HEK293 (cell line): ENCODE results near the gene MAN2A2.

Experiments
- CTCF ChIA-PET: fragments of 350-600 bp; formaldehyde crosslinking; extraction: SDS; loops from one replicate; lab custom pipeline; 2021; ENCODE audit warnings: antibody characterized with exemption; lab: Yijun Ruan, JAX
- POLR2A ChIA-PET: fragments of 300-600 bp; formaldehyde crosslinking; extraction: SDS; loops from one replicate; lab custom pipeline; 2020; ENCODE audit warnings: antibody characterized with exemption, inconsistent platforms; lab: Yijun Ruan, JAX
- H3K27ac ChIP-seq: fragments of 200-500 bp; sonication (Bioruptor generic); 2 replicates; pipeline ENCODE4 v1.5.1; 2014; ENCODE audit warnings: low read depth, low read length, control low read depth, inconsistent platforms; ENCODE audit errors: extremely low read depth
- H3K36me3 ChIP-seq, 2 experiments: fragments of 200-500 bp in 1 of 2; sonication (Bioruptor generic) in 1 of 2; 1 replicate in 1 of 2; 2 replicates in 1 of 2; pipeline ENCODE4 v1.5.1; 2014 to 2017; ENCODE audit warnings: inconsistent platforms in 2 of 2, low read length in 2 of 2; ENCODE audit not compliant: control insufficient read depth in 2 of 2, insufficient read depth in 1 of 2
- H3K4me1 ChIP-seq: fragments of 200-500 bp; sonication (Bioruptor generic); 2 replicates; pipeline ENCODE4 v1.5.1; 2014; ENCODE audit warnings: mild to moderate bottlenecking, low read length, inconsistent platforms; ENCODE audit not compliant: control insufficient read depth, insufficient read depth
- H3K4me3 ChIP-seq: 2 replicates; pipeline ENCODE4 v1.5.1; 2011; ENCODE audit warnings: low read depth, mild to moderate bottlenecking, control low read depth, low read length, moderate library complexity
- H3K9me3 ChIP-seq: fragments of 200-500 bp; sonication (Bioruptor generic); 2 replicates; pipeline ENCODE4 v1.5.1; 2014; ENCODE audit warnings: low read depth, low read length, inconsistent platforms; ENCODE audit not compliant: control insufficient read depth, insufficient read depth
- EGR2 ChIP-seq: fragments of 450-650 bp; formaldehyde crosslinking; IDR thresholded peaks from 2 replicates; pipeline ENCODE4 v1.5.1; 2016; ENCODE audit warnings: low read depth, missing biosample characterization, missing genetic modification characterization
- GLI2 ChIP-seq: fragments of 450-650 bp; formaldehyde crosslinking; IDR thresholded peaks from 2 replicates; pipeline ENCODE4; 2017; ENCODE audit warnings: missing biosample characterization, missing genetic modification characterization, low read depth, borderline replicate concordance
- KLF10 ChIP-seq: fragments of 450-650 bp; IDR thresholded peaks from 2 replicates; pipeline ENCODE4 v1.5.1; 2018; ENCODE audit warnings: missing biosample characterization, mild to moderate bottlenecking, missing genetic modification characterization
- KLF17 ChIP-seq: fragments of 450-650 bp; formaldehyde crosslinking; IDR thresholded peaks from 2 replicates; pipeline ENCODE4 v1.5.1; 2016; ENCODE audit warnings: missing biosample characterization, missing genetic modification characterization
- PRDM1 ChIP-seq: fragments of 450-650 bp; formaldehyde crosslinking; IDR thresholded peaks from 2 replicates; pipeline ENCODE4; 2016; ENCODE audit warnings: missing biosample characterization, missing genetic modification characterization
- SP2 ChIP-seq: fragments of 450-650 bp; formaldehyde crosslinking; IDR thresholded peaks from 2 replicates; pipeline ENCODE4 v1.5.1; 2016; ENCODE audit warnings: missing biosample characterization, missing genetic modification characterization
- ZFP37 ChIP-seq: fragments of 450-650 bp; formaldehyde crosslinking; IDR thresholded peaks from 2 replicates; pipeline ENCODE4 v1.5.1; 2016; ENCODE audit warnings: missing biosample characterization, missing genetic modification characterization
- ZFP41 ChIP-seq: fragments of 450-650 bp; formaldehyde crosslinking; IDR thresholded peaks from 2 replicates; pipeline ENCODE4 v1.5.1; 2016; ENCODE audit warnings: missing biosample characterization, missing genetic modification characterization, borderline replicate concordance
- ZNF140 ChIP-seq: fragments of 450-650 bp; formaldehyde crosslinking; IDR thresholded peaks from 2 replicates; pipeline ENCODE4 v1.5.1; 2016; ENCODE audit warnings: missing biosample characterization, missing genetic modification characterization
- ZNF174 ChIP-seq: fragments of 450-650 bp; formaldehyde crosslinking; IDR thresholded peaks from 2 replicates; pipeline ENCODE4 v1.5.0; 2017; ENCODE audit warnings: missing biosample characterization, mild to moderate bottlenecking, missing genetic modification characterization
- ZNF335 ChIP-seq: fragments of 450-650 bp; formaldehyde crosslinking; conservative IDR thresholded peaks from 2 replicates; pipeline ENCODE4 v1.5.1; 2016; ENCODE audit warnings: missing biosample characterization, missing genetic modification characterization
- ZNF394 ChIP-seq: fragments of 450-650 bp; formaldehyde crosslinking; IDR thresholded peaks from 2 replicates; pipeline ENCODE4 v1.5.1; 2016; ENCODE audit warnings: missing biosample characterization, missing genetic modification characterization, mild to moderate bottlenecking, moderate library complexity, borderline replicate concordance
- ZNF623 ChIP-seq: fragments of 450-650 bp; formaldehyde crosslinking; IDR thresholded peaks from 2 replicates; pipeline ENCODE4 v1.5.1; 2016; ENCODE audit warnings: missing biosample characterization, missing genetic modification characterization

MAN2A2 gene

DNA sequence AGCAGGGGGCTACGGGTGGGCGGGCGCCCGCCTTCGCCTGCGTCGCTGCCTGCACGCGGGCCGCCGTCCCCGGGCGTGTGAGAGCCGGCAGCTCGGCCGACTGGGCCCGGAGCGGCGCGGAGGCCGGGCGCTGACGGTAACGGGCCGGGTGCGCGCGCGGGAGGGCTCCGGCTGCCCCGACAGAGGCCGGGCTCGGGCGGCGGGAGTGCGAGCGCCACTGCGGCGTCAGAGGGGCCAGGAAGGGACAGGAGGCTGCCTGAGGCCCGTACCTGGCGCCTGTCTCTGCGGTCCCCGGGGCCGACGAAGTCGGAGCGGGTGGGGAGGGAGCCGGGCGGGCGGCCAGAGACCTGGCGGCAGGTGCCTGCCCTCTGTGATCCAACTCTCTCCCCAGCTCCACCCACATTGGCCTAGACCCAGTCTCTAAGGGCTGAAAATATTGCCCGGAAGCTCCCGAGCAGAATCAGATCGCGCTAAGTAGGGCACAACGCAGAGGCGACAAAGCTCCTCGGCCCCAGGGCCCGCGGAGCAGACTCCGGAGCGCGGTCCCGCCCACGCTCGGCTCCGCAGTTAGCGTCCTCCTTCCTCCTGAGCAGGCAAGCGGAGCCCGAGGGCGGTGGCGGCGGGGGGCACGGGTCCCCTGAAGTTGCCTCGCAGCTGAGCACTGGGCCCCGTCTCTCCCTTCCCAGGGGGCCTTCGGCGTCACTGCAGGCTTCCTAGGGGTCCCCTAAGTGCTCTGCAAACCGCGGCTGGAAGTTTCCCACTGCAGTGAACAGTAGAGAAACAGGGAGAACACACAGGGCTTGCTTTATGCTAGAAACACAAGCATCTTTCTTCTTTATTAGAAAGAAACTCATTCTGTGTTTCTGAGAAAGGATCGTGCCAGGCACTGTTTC, at the start of gene MAN2A2 (continued):
- TF ChIP-seq KLF17 (tag by site-specific recombination) = peak; percentile 45; the same call in 1 of the 2 replicates
- no peak for TF ChIP-seq ZNF394
- peak; percentile 77 for TF ChIP-seq EGR2 (tag by site-specific recombination)

DNA sequence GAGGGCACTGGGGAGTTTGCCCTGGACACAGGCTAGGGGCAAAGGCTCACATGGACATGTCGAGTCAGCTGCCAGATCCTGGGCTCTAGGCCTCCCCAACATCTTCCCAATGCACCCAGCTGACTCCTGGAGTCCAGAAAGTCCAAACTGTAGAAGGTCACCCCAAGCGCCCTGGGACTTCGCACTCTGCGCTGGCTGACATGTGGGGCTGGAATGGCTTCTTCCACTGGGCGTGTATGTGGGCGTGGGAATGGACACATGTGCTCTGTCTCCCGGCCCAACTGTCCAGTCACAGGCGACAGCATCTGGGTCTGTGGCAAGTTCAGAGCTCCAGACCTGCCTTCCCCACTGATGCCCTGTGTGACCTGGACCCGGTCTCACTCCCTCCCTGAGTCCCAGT, 48.0 kb upstream of the MAN2A2 start:
- ChIA-PET CTCF (no interaction called here), POLR2A (no interaction called here)
- TF ChIP-seq ZNF335 (tag by site-specific recombination) (no peak), ZFP37 (tag by site-specific recombination) (no peak), SP2 (tag by site-specific recombination) (no peak), ZNF623 (tag by site-specific recombination) (no peak), KLF10 (tag by site-specific recombination) (no peak), ZFP41 (tag by site-specific recombination) (no peak)
- Histone ChIP-seq H3K4me3 (no peak overlapping the region), H3K4me1 (no peaks in the 10 kb centered on the region; the same call in 1 of the 2 replicates), H3K27ac (no peak overlapping the region), H3K36me3 (no peaks in the 10 kb centered on the region), H3K9me3 (no peaks in the 10 kb centered on the region)

GRCh38 chr15:90857337-90857736, 45.8 kb upstream of the MAN2A2 start:
- ChIA-PET POLR2A (no interaction called here), CTCF (no interaction called here)
- Histone ChIP-seq H3K9me3 (no peaks in the 10 kb centered on the region), H3K36me3 (no peaks in the 10 kb centered on the region), H3K4me1 (peaks cover 12% of the 10 kb centered on the region), H3K27ac (no peak overlapping the region), H3K4me3 (no peak overlapping the region)
- TF ChIP-seq ZNF174 (tag by site-specific recombination) (no peak), ZNF140 (tag by site-specific recombination) (peak; percentile 82), PRDM1 (tag by site-specific recombination) (no peak), ZNF623 (tag by site-specific recombination) (no peak)

GRCh38 chr15:90857883-90858443, 45.1 kb upstream of the MAN2A2 start:
- Histone ChIP-seq H3K36me3 (no peaks in the 10 kb centered on the region), H3K4me1 (peaks cover 12% of the 10 kb centered on the region), H3K4me3 (no peak overlapping the region), H3K27ac (no peak overlapping the region), H3K9me3 (no peaks in the 10 kb centered on the region)
- POLR2A ChIA-PET = no interaction called here
- TF ChIP-seq GLI2 (tag by site-specific recombination) (no peak), ZNF623 (tag by site-specific recombination) (peak; percentile 97)
- CTCF ChIA-PET = interaction anchor here (0.6 to 1.5 kb wide), 2 partner anchors 28 to 702 kb away, joined by 3 to 5 read pairs; no protein-coding TSS in a partner anchor
